K562 (cell line): ENCODE results near the gene FEM1B. TPM values are rescaled to one million over a fixed set of nuclear protein-coding genes. Genes with fewer than 3 reads are reported as not detected.

Experiments
- BHLHE40 ChIP-seq: IDR thresholded peaks from 2 replicates; pipeline ENCODE4 v1.6.1; 2011; ENCODE audit warnings: low read length, improper control_type of control experiment
- CAMTA2 ChIP-seq: fragments of 250-450 bp; sonication (Bioruptor Pico); conservative IDR thresholded peaks from 2 replicates; pipeline ENCODE4 v1.5.1; 2022
- CHD4 ChIP-seq: fragments of 200-600 bp; sonication (generic); IDR thresholded peaks from 3 replicates; pipeline ENCODE4 v1.6.1; 2012; ENCODE audit warnings: low read depth, mild to moderate bottlenecking, mixed read lengths, low read length, inconsistent platforms; ENCODE audit not compliant: insufficient read depth, insufficient replicate concordance, poor library complexity, severe bottlenecking
- DPF2 ChIP-seq: fragments of 450-650 bp; IDR thresholded peaks from 2 replicates; pipeline ENCODE4 v1.6.1; 2016
- HDAC8 ChIP-seq: fragments of 450-650 bp; IDR thresholded peaks from 2 replicates; pipeline ENCODE4 v1.6.1; 2016; ENCODE audit warnings: mild to moderate bottlenecking, missing genetic modification characterization, moderate library complexity, missing compliant biosample characterization
- PHF20 ChIP-seq: fragments of 450-650 bp; IDR thresholded peaks from 2 replicates; pipeline ENCODE4 v1.6.1; 2018; ENCODE audit not compliant: partially characterized antibody
- PTRF ChIP-seq: fragments of 450-650 bp; IDR thresholded peaks from 2 replicates; pipeline ENCODE4 v1.6.1; 2016; ENCODE audit warnings: mild to moderate bottlenecking, missing genetic modification characterization, missing compliant biosample characterization
- SLC30A9 ChIP-seq: fragments of 250-450 bp; sonication (Bioruptor Pico); IDR thresholded peaks from 2 replicates; pipeline ENCODE4 v1.8.0; 2022; ENCODE audit warnings: mild to moderate bottlenecking, moderate library complexity
- TAF15 ChIP-seq: fragments of 200-400 bp; formaldehyde crosslinking; IDR thresholded peaks from 2 replicates; pipeline ENCODE4 v1.6.1; 2017; ENCODE audit warnings: mild to moderate bottlenecking, low read depth, low read length, moderate library complexity
- ZEB2 ChIP-seq: fragments of 450-650 bp; IDR thresholded peaks from 2 replicates; pipeline ENCODE4 v1.6.1; 2016
- ZFP36 ChIP-seq: fragments of 150-350 bp; IDR thresholded peaks from 2 replicates; pipeline ENCODE4 v1.6.1; 2018; ENCODE audit warnings: low read length, low read depth; ENCODE audit not compliant: partially characterized antibody
- ZNF280A ChIP-seq: fragments of 450-650 bp; IDR thresholded peaks from 2 replicates; pipeline ENCODE4 v1.6.1; 2018; ENCODE audit warnings: mild to moderate bottlenecking, low read depth; ENCODE audit not compliant: partially characterized antibody
- ZNF695 ChIP-seq: fragments of 450-650 bp; formaldehyde crosslinking; IDR thresholded peaks from 2 replicates; pipeline ENCODE4 v1.4.0; 2020; ENCODE audit warnings: mild to moderate bottlenecking, moderate library complexity
- ZNF780A ChIP-seq: fragments of 250-450 bp; sonication (Bioruptor Pico); IDR thresholded peaks from 2 replicates; pipeline ENCODE4 v1.5.0; 2021; ENCODE audit warnings: mild to moderate bottlenecking
- polyA plus RNA-seq, 8 experiments: library from polyadenylated mRNA; depleted of rRNA in 4 of 8; stranded (reverse) in 5 of 8; unstranded in 3 of 8; fragments of >200 nt; fragmentation: Nextera tagmentation in 2 of 8; fragmentation: Illumina TruSeq in 1 of 8; extraction: Ambion mirVana in 2 of 8; extraction: Trizol in 1 of 8; gene quantifications; 2 replicates each; pipeline versions ENCODE4 v1.2.1 to v1.2.3, GENCODE V29; 2011 to 2014; ENCODE audit warnings: inconsistent platforms in 1 of 8, missing spikeins in 1 of 8
- total RNA-seq, 7 experiments: library from RNA; depleted of rRNA in 6 of 7; stranded (reverse); fragments of >200 nt in 6 of 7; fragmentation: Illumina TruSeq in 2 of 7; extraction: Trizol in 2 of 7; gene quantifications; 2 replicates each; pipeline versions ENCODE4 v1.2.1 to v1.2.3, GENCODE V29; 2011 to 2021; ENCODE audit warnings: low replicate concordance in 1 of 7
- TF ChIP-seq, protein P1 (sequence below), 2 experiments: fragments of 150-350 bp in 1 of 2; IDR thresholded peaks; 2 replicates each; pipeline ENCODE4 v1.6.1; 2012 to 2016; ENCODE audit warnings: low read depth in 2 of 2, low read length in 2 of 2, mild to moderate bottlenecking in 1 of 2, moderate library complexity in 1 of 2
- TF ChIP-seq, protein P2 (sequence below): fragments of 450-650 bp; IDR thresholded peaks from 2 replicates; pipeline ENCODE4 v1.6.1; 2016
- TF ChIP-seq, protein P3 (sequence below): fragments of 450-650 bp; formaldehyde crosslinking; IDR thresholded peaks from 2 replicates; pipeline ENCODE4 v1.4.0; 2020; ENCODE audit warnings: mild to moderate bottlenecking, moderate library complexity
- TF ChIP-seq, protein P4 (sequence below), 2 experiments: fragments of 450-650 bp; conservative IDR thresholded peaks; 2 replicates each; pipeline ENCODE4 v1.6.1; 2017; ENCODE audit warnings: mild to moderate bottlenecking in 2 of 2, moderate library complexity in 2 of 2

FEM1B gene
- total and polyA plus RNA-seq, 9 of the 15 experiments (the other 6 are each of a cell fraction or from before 2014, with no cell fraction given) = 5.9 to 61.6 (median 20.1) TPM

DNA sequence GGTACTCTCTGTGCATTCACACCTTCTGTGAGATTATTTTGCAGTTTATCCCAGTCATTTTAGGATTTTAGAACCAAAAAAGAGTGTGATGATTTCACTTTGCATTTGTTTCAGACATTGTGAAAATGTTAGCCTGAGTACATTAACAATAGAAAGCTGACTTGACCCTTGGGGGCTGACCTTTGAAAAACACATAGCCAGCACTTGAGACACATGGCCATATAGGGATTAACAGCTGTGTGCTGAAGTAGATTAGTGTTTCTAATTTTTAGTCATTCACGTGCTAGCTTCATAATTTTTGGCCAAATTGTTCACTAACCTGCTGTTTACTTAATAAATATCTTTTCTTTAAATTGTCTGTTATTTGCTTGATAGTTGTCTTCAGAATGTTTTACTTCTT is 3.5 kb downstream of the FEM1B start (continued):
- no peak for TF ChIP-seq CAMTA2
- no peak for TF ChIP-seq ZNF280A
- TF ChIP-seq CHD4 = no peak
- TF ChIP-seq TAF15 = no peak
- TF ChIP-seq, protein P1, sequence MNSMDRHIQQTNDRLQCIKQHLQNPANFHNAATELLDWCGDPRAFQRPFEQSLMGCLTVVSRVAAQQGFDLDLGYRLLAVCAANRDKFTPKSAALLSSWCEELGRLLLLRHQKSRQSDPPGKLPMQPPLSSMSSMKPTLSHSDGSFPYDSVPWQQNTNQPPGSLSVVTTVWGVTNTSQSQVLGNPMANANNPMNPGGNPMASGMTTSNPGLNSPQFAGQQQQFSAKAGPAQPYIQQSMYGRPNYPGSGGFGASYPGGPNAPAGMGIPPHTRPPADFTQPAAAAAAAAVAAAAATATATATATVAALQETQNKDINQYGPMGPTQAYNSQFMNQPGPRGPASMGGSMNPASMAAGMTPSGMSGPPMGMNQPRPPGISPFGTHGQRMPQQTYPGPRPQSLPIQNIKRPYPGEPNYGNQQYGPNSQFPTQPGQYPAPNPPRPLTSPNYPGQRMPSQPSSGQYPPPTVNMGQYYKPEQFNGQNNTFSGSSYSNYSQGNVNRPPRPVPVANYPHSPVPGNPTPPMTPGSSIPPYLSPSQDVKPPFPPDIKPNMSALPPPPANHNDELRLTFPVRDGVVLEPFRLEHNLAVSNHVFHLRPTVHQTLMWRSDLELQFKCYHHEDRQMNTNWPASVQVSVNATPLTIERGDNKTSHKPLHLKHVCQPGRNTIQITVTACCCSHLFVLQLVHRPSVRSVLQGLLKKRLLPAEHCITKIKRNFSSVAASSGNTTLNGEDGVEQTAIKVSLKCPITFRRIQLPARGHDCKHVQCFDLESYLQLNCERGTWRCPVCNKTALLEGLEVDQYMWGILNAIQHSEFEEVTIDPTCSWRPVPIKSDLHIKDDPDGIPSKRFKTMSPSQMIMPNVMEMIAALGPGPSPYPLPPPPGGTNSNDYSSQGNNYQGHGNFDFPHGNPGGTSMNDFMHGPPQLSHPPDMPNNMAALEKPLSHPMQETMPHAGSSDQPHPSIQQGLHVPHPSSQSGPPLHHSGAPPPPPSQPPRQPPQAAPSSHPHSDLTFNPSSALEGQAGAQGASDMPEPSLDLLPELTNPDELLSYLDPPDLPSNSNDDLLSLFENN (IDR thresholded peaks at IDR 0.05; ENCODE audit: low read depth in 2 of 2, low read length in 2 of 2) = no peak
- TF ChIP-seq BHLHE40 = peak; percentile 62; the same call in 1 of the 2 replicates
- no peak for TF ChIP-seq SLC30A9 (CRISPR knock-in tag)
- no peak for TF ChIP-seq ZNF695 (CRISPR knock-in tag)
- TF ChIP-seq ZFP36 = no peak
- TF ChIP-seq DPF2 = no peak
- TF ChIP-seq, protein P2, sequence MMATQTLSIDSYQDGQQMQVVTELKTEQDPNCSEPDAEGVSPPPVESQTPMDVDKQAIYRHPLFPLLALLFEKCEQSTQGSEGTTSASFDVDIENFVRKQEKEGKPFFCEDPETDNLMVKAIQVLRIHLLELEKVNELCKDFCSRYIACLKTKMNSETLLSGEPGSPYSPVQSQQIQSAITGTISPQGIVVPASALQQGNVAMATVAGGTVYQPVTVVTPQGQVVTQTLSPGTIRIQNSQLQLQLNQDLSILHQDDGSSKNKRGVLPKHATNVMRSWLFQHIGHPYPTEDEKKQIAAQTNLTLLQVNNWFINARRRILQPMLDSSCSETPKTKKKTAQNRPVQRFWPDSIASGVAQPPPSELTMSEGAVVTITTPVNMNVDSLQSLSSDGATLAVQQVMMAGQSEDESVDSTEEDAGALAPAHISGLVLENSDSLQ = no peak
- TF ChIP-seq, protein P3, sequence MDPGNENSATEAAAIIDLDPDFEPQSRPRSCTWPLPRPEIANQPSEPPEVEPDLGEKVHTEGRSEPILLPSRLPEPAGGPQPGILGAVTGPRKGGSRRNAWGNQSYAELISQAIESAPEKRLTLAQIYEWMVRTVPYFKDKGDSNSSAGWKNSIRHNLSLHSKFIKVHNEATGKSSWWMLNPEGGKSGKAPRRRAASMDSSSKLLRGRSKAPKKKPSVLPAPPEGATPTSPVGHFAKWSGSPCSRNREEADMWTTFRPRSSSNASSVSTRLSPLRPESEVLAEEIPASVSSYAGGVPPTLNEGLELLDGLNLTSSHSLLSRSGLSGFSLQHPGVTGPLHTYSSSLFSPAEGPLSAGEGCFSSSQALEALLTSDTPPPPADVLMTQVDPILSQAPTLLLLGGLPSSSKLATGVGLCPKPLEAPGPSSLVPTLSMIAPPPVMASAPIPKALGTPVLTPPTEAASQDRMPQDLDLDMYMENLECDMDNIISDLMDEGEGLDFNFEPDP = no peak
- TF ChIP-seq, protein P4, sequence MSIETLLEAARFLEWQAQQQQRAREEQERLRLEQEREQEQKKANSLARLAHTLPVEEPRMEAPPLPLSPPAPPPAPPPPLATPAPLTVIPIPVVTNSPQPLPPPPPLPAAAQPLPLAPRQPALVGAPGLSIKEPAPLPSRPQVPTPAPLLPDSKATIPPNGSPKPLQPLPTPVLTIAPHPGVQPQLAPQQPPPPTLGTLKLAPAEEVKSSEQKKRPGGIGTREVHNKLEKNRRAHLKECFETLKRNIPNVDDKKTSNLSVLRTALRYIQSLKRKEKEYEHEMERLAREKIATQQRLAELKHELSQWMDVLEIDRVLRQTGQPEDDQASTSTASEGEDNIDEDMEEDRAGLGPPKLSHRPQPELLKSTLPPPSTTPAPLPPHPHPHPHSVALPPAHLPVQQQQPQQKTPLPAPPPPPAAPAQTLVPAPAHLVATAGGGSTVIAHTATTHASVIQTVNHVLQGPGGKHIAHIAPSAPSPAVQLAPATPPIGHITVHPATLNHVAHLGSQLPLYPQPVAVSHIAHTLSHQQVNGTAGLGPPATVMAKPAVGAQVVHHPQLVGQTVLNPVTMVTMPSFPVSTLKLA (conservative IDR thresholded peaks at IDR 0.05) = peak in 1 of 2 experiments; percentile 39; a peak in 1 of 4 replicates
- no peak for TF ChIP-seq ZNF780A
- no peak for TF ChIP-seq PHF20
- TF ChIP-seq HDAC8 (tag) = no peak
- no peak for TF ChIP-seq ZEB2
- no peak for TF ChIP-seq PTRF (tag)
